ENCODE data around the gene CCL27. TPM values are rescaled to one million over a fixed set of nuclear protein-coding genes. Genes with fewer than 3 reads are reported as not detected.

CCL27 gene
- total and polyA plus RNA-seq, 7 donors, result 0.63 TPM; not detected in 6

GRCh38 chr9:34693560-34693959 lies 31.1 kb upstream of the CCL27 start:
- Histone ChIP-seq H3K4me1 (no peaks in the 10 kb centered on the region), H3K27ac (no peak overlapping the region), H3K27me3 (no peaks in the 10 kb centered on the region), H3K9me3 (no peaks in the 10 kb centered on the region), H3K36me3 (no peaks in the 10 kb centered on the region), H3K4me3 (no peak overlapping the region)
- intact Hi-C loops (cut with DNase I), result no loop called here
- TF ChIP-seq POLR2AphosphoS5 (IDR thresholded peaks at IDR 0.05), result no peak
- TF ChIP-seq EP300 (IDR thresholded peaks at IDR 0.05), result no peak
- TF ChIP-seq, protein P1, sequence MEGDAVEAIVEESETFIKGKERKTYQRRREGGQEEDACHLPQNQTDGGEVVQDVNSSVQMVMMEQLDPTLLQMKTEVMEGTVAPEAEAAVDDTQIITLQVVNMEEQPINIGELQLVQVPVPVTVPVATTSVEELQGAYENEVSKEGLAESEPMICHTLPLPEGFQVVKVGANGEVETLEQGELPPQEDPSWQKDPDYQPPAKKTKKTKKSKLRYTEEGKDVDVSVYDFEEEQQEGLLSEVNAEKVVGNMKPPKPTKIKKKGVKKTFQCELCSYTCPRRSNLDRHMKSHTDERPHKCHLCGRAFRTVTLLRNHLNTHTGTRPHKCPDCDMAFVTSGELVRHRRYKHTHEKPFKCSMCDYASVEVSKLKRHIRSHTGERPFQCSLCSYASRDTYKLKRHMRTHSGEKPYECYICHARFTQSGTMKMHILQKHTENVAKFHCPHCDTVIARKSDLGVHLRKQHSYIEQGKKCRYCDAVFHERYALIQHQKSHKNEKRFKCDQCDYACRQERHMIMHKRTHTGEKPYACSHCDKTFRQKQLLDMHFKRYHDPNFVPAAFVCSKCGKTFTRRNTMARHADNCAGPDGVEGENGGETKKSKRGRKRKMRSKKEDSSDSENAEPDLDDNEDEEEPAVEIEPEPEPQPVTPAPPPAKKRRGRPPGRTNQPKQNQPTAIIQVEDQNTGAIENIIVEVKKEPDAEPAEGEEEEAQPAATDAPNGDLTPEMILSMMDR (IDR thresholded peaks at IDR 0.05), result no peak
- TF ChIP-seq POLR2A (IDR thresholded peaks at IDR 0.05), result no peak
- 66 to 78% methylated on average over 2 of the region's 2 CpGs for WGBS, 2 donors
- DNase-seq, result no peak

DNA sequence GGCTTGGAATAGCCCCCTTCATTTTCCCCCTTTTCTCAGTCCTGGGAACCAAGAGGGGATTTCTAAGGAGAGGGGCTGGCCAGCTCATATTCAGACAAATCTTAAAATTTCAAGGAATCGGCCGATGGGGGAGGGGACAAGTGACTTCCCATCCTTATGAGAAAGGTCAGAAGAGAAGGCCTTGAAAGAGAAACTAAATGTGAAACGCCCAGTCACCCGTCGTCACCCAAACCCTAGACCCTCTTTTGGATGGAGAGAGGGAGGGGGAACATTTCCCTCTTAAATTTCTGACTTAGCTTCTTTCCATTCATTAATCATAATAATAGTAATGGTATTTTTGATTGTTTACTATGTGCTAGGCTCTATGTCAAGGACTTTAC lies 29.5 kb upstream of the CCL27 start:
- no peaks in the 10 kb centered on the region for H3K36me3 ChIP-seq
- no peak overlapping the region for H3K4me3 ChIP-seq
- peak; percentile 39 for DNase-seq
- TF ChIP-seq POLR2AphosphoS5 (IDR thresholded peaks at IDR 0.05) (no peak), POLR2A (IDR thresholded peaks at IDR 0.05) (no peak), EP300 (IDR thresholded peaks at IDR 0.05) (no peak)
- TF ChIP-seq, protein P1 (IDR thresholded peaks at IDR 0.05), result no peak
- intact Hi-C loops (cut with DNase I), result no loop called here
- no peak overlapping the region for H3K27ac ChIP-seq
- 82 to 84% methylated on average over 5 of the region's 5 CpGs for WGBS, 2 donors
- H3K4me1 ChIP-seq, result no peaks in the 10 kb centered on the region
- H3K9me3 ChIP-seq, result no peaks in the 10 kb centered on the region
- H3K27me3 ChIP-seq, result no peaks in the 10 kb centered on the region

DNA sequence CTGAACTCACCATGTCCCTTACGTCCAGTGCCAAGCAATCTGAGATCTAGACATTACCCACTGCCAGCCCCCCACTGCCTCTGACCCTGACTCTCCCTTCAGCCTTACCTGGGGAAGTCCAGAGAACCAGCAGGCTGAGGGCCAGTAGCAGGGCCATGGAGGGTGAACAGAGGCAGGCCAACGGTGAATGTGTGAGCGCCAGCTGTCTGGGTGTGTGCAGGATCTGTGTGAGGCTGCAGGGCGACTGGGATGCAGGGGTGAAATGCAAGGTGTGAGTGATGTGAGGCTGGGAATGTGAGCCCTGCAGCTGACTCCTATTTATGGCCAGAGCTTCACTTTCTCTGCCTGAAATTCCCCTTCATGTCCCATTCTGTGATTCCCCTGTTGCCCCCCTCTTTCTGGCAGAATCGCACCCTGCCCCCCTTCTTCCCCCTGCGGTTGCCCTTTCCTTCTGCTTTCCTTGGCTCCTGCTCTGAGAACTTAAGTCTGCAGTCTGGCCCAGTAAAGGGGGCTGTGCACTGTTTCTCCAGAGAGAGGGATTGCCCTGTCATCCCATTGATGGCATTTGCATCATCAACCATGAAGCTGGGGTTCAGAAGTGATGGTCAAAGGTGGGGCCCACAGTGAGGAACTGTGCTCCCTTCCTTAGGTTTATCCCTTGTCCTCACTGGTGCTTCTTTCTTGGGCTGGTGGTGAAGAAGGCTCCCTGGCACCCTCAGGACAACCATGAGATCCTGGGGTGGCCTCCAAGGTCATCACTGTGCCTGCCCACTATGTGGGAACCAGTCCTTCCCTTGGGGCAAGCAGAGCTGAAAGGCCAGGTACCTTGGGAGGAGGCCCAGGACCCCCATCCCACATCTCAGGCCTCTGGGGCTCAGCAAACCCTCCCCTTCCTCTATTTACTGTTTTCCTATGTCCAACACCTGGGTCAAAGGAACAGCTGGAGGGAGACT lies 28.8 kb upstream of the CCL27 start, which contains the start of gene CCL19:
Gene CCL19 (minus strand): TSS at position 294 of the 953 bp plus-strand sequence. CDS start 137 bp downstream, at position 157.
- no peaks in the 10 kb centered on the region for H3K27me3 ChIP-seq
- TF ChIP-seq POLR2AphosphoS5 (IDR thresholded peaks at IDR 0.05) (no peak), EP300 (IDR thresholded peaks at IDR 0.05) (no peak), POLR2A (IDR thresholded peaks at IDR 0.05) (no peak)
- TF ChIP-seq, protein P1 (IDR thresholded peaks at IDR 0.05), result no peak
- WGBS, 2 donors, result 52 to 81% methylated on average over 6 of the region's 6 CpGs
- peak; percentile 51 for DNase-seq
- H3K36me3 ChIP-seq, result no peaks in the 10 kb centered on the region
- H3K4me3 ChIP-seq, result no peak within 1 kb of the TSS
- H3K4me1 ChIP-seq, result no peaks in the 10 kb centered on the region
- no peaks in the 10 kb centered on the region for H3K9me3 ChIP-seq
- H3K27ac ChIP-seq, result no peak within 1 kb of the TSS
- intact Hi-C loops (cut with DNase I), result no loop called here

DNA sequence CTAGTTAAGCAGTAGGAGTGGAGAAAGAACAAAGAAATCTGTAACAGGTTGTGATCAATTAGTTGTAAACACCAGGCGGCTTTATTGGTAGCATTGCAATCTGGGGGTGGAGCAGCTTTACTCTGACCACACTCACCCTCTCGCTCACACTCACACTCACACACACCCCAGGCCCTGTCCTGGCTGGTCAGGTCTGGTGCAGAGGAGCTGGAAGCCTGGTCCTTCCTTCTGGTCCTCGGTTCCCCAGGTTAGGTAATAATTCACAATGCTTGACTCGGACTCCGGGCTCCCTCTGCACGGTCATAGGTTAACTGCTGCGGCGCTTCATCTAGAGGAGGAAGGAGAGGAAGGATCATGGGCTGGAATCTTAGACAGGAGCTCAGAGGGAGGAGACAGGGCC lies 27.1 kb upstream of the CCL27 start:
- 17 to 69% methylated on average over 8 of the region's 8 CpGs for WGBS, 2 donors
- no peaks in the 10 kb centered on the region for H3K4me1 ChIP-seq

More for the DNA sequence above, 27.1 kb upstream of the CCL27 start:
- DNase-seq, result peak; percentile 37
- intact Hi-C loops (cut with DNase I), result no loop called here
- Histone ChIP-seq H3K36me3 (no peaks in the 10 kb centered on the region), H3K9me3 (no peaks in the 10 kb centered on the region), H3K27ac (no peak overlapping the region), H3K4me3 (no peak overlapping the region), H3K27me3 (no peaks in the 10 kb centered on the region)
- TF ChIP-seq POLR2AphosphoS5 (IDR thresholded peaks at IDR 0.05) (no peak), EP300 (IDR thresholded peaks at IDR 0.05) (no peak), POLR2A (IDR thresholded peaks at IDR 0.05) (no peak)
- TF ChIP-seq, protein P1 (IDR thresholded peaks at IDR 0.05), result no peak
